HG02840 (cell line): Measurements from ENCODE around the gene HSPE1.
"Not testable (repeated sequence)": the region's sequence is repeated elsewhere in the genome, so short reads cannot be mapped to it uniquely, and the experiment has no call there.

Experiments used
- ATAC-seq: cut with Tn5 transposase; IDR thresholded peaks from one replicate; pipeline ENCODE4 v1.9.1; 2021; ENCODE audit warnings: mild to moderate bottlenecking, moderate library complexity, moderate number of reproducible peaks; ENCODE audit not compliant: unreplicated experiment, low FRiP score

HSPE1 gene

DNA sequence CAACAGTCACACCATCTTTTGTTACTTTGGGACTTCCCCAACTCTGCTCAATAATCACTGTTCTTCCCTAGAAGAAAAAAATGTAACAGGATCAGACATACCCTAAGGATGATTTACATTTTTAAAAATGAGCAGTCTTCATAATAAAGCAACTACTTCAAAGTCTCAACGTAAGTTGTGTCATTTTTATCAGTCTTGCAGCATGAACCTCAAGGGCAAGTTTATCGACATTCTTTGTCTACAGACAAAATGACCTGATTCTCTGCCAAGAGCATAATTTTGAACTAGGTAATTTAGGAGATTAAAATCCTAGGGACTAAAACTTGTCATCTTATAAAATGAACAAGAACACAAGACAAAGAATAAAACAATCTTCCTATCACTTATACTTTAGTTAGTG lies 2.9 kb upstream of the HSPE1 start:
- ATAC-seq: no peak

DNA sequence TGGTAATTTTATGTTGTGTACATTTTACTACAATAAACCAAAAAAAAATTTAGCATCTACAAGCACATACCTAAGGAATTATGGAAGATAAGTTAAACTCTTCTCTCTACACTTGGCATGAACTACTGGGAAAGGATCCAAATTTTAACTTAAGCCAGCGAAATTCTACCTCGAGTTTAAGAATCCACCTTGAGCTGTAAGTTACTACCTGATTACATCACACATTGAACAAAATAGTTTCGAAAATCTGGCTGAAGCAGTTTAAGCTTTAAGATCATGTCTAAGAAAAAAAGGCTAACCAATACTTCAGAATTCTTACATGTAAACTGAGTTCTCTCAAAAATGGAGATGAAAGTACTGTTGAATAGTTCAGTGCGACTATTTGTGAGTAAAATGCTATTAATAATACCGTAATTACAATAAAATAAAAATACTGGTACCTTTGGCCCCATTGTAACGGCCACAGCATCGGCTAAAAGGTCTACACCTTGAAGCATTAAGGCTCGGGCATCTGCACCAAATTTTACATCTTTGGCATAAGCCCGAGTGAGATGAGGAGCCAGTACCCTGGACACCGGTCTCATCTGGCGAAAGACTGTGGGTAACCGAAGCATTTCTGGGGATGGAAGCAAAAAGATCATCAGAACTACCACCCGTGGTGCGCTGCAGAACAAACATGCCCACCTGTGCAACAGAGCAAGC lies 1.8 kb upstream of the HSPE1 start:
- ATAC-seq: no peak

DNA sequence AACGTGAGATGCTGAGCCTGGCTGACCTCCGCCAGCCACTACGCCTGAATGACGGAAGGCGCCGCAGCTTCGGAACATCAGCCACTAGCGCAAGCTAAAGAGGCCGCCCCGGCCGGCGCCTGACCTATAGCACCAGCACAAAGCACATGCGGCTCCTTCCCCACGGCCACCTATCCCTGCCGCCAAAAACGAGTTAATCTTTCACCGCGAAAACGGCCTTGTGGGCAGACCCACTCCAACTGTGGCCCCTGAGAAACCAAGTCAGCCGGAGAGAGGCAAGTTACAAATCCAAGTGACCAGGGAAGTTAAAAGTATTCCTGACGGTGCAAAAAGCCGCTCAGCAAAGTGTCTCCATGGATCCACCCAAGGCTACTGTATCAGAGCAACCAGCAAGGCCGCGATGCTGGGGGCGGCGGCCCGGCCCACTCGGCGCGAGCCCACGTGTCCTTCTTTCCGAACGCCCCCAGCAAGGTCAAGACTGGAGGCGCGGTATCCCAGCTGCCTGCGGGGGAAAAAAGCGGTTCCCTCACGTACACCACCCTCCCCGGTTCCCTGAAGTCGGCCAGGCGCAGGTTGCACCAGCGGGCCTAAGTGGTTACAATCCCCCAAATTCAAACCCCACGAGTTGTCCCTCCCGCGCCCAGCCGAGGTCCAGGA lies 1.1 kb upstream of the HSPE1 start:
- ATAC-seq: peak; percentile 8

DNA sequence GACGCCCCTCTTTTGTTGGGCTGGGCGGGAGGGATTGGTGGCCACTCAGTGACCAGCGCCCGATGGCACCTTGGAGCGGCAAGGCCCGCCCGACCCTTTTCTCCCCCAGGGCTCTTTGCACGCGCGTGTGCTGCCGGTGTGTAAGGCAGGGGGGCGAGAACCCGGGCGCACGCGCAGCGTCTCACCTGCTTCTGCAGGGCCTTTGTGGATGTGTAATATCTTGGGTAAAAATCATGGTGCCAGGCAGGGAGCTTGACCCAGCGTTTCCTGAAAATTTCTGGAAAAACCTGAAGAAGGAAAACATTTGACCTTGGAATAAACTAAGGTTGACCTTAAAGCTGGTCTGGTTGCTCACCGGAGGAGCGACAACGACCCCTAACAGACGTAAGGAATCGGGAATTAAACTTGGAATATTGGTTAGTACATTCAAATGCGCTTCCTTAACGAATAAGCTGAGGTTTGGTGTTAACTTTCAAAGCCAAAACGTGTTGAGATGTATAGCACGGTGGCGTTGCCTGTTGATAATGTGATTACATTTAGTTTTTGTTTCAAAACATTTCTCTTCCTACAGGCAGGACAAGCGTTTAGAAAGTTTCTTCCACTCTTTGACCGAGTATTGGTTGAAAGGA lies 438 bp downstream of the HSPE1 start:
- ATAC-seq: peak; percentile 7

DNA sequence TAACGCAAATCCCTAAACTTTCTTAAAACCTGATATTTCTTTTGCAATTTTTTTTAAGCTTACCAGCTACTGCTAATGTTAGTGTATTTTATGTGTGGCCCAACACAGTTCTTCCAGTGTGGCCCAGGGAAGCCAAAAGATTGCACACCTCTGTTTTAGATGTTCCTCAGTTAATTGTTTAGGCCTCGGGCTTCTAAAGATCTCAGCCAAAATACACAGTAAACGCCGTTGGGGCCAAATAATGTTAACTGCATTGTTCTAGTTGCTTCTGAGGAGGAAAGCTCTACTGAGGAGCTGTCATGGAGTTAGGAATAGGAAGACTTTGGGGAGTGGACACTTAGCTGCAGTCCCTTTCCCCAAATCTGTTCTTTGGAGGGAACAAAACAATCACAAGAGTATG lies 2.0 kb downstream of the HSPE1 start:
- no peak for ATAC-seq

- ATAC-seq: no peak
Observed at GRCh38 chr2:197502685-197503084, 2.5 kb downstream of the HSPE1 start.

DNA sequence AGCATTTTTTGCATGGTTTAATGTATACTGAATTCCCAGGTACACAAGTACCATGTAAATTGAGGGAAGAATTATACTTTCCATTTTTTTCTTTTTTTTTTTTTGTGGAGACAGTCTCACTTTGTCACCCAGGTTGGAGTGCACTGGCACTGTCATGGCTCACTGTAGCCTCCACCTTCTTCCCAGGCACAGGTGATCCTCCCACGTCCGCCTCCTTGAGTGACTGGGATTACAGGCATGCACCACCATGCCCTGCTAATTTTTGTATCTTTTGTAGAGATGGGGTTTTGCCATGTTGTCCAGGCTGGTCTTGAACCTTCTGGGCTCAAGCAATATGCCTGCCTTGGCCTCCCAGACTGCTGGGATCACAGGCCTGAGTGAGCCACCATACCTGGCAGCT lies 3.8 kb downstream of the HSPE1 start:
- no peak for ATAC-seq

DNA sequence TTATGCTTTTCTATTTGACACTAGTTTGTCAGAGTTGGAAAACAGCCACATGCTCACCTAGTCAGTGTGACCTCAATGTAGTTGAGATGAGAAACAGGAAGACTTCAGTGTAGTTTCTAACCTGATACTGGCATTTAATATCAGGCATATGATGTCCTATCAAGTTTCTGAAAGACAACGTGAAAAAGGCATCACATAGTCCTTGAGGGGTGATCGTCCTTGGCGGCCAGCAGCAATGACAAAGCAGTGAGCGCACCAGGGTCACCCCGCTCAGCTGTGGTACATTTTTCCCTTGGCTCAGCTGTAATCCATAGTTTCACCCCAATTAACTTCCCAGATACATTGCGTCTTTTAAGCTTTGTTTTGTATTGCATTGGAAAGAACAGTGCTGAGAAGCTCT lies 4.3 kb downstream of the HSPE1 start:
- no peak for ATAC-seq

DNA sequence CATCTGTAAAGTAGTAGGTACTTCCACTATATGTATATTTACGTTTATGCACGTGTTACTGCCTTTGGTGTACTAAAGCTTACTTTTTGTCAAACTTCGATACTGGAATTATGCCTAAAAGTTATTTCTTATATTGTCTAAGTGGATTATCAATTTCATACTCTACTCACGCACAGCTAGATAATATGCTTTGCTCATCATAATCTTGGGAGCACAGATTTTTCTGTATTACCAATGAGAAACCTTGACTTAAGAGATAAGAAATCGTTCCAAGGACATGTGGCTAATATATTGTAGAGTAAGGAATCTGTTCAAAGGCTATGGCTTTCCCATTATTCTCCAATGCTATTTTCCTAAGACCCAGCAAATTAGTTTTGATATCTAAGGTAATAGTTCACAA lies 6.5 kb downstream of the HSPE1 start:
- no peak for ATAC-seq

DNA sequence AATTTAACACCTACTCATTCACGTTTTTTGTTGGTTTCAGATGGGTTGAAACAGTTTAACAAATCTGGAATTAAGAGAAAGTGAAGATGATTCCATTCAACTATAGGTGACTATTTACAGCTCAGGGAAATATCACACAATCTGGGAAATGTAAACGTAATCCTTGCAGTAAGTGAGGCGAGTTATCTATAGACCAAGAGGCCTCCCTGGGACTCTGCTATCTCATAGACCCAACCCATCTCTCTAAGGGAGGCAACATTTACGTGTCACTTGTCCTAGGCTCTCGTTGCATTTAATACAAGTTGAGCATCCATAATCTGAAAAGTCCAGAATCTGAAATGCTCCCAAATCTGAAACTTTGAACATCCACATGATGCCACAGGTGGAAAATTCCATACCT lies 13.7 kb downstream of the HSPE1 start:
- no peak for ATAC-seq

GRCh38 chr2:197514754-197515153 lies 14.6 kb downstream of the HSPE1 start:
- ATAC-seq: no peak

GRCh38 chr2:197515315-197515738 lies 15.1 kb downstream of the HSPE1 start:
- peak; percentile 0 for ATAC-seq

DNA sequence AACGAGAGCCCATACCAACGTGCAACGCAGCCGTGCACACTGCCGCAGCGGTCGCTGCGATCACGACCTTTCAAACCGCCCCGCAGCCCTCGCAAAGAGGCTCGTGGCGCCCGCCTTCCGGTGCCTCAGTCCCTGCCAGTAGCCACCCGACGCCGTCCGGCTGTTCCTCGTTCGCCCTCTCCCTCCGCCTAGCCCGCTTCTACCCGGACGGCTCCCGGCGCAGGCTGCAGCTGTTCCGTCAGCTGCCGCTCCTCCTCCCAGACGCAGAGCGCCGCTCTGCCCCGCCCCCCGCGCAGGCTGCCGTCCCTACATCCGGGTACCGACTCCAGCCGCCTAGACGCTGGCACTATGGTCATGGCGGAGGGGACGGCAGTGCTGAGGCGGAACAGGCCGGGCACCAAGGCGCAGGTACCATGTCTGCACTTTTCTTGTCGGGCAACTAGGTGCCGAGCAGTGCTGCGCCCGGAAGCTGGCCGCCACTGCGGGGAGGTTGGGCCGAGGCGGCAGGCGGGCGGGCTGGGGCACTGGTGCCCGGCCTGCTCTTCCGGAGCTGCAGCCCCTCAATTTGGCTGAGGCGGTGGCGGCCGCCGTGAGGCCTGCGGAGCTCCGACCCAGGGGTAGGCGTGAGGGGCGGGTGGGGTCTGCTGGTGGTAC lies 15.7 kb downstream of the HSPE1 start, which contains the start of gene MOB4:
Gene MOB4 (plus strand): TSS at position 328 of the 654 bp plus-strand sequence. CDS start 21 bp downstream, at position 349.
- peak; percentile 97 for ATAC-seq

DNA sequence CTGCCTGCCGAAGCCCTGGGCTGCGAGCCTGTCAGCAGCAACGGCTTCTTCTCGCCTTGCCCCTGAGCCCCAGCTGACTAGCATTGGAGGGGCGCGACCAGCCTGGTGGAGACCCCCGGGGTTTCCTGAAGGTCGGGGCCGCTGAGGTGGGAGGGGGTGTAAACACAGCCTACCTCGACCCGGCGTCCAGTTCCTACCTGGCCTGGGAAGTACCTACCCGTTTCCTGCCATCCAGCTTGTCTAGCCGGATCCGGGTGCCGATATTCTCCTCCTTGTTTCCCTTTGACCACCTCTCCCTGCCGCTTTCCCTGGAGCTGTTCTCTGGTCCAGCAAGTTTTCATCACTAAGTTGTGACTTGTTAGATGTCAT lies 16.2 kb downstream of the HSPE1 start:
- peak; percentile 6 for ATAC-seq

- ATAC-seq: no peak
Observed at GRCh38 chr2:197517150-197517549, 17.0 kb downstream of the HSPE1 start.

DNA sequence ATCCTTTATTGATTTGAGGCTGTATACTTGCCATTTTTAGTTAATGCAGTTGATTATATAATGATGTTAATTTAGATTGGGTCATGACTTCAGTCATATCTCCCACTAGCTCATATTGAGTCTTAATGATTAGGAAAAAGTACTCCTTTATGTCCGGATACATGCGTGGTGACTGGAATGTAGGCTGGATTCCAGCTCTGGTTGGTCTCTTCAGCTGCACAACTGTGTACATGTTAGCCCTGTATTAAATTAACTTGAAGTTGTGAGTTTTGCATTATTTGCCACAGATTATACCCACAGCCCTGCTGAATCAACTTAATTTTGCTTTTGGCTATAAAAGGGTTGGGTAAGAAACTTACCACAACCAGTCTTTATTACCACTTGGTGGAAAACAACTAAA lies 38.2 kb downstream of the HSPE1 start:
- no peak for ATAC-seq

DNA sequence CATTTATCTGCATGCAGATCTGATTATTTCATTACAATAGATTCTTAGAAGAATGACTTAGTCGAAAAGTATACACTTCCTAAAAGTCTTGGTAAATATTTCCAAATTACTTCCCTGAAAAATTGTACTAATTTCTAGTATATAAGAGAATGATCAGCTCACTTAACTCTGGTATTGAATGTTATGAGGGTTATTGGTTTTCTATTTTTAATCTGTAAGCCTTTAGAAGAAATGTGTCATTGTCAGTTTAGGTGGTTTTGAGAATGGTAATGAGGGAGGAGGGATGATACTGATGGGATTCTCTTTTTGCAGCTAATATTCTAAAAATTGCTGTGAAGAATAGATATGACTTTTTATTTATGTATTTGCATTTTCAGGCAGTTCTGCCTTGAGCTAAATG lies 39.6 kb downstream of the HSPE1 start:
- ATAC-seq: no peak

- ATAC-seq: no peak
Observed at GRCh38 chr2:197543206-197543605, 43.0 kb downstream of the HSPE1 start.

DNA sequence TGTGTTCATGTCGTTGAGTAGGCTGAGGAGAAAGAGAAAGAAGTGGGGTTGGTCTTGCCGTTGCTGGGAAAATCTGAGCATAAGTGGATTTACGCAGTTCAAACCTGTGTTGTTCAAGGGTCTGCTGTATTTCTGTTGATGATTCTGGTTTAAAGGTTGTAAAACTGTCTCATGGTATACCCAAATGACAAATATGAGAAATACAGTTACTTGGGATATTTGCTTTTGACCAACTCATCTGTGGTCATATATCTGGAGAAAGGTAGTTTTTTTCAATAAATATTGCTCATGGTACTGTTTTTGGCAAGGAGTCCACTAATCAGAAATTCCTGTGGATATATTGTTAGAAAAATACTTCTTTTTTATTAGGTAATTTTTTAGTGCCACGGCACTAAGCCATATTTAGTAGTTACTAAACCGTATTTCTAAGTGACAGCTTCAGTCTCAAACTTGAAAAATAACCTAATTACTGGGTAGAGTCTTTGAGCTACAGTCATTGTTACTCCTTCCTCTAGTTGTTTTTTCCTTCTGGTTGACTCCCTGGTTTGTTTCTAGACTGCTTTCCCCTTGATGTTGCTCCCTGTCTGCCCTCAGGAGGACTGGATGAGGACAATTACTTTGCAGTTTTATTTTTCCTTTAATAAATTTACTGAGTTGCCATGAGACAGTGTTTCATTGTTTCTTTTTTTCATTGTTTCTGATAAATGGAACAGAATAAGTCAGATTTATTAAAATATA lies 47.2 kb downstream of the HSPE1 start:
- no peak for ATAC-seq

GRCh38 chr2:197548582-197548981 lies 48.4 kb downstream of the HSPE1 start:
- ATAC-seq: no peak

DNA sequence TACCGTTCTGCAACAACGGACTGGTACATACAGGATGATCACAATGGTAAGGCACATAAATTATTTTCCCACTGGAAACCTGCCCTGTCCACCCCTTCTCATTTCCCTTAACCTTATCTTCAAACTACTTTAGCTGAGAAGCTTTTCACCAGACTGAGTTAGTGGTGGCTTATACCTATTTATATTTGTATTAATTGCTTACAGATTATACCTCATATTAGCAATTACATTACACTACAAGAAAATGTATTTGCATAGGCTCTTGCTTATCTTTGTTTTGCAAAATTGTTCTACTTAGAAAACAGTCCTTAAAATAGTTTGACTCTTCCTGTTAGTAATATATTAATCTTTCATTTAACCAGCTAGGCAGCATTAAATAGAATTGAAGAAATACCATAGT lies 51.1 kb downstream of the HSPE1 start:
- not testable (repeated sequence) for ATAC-seq
